GM21717 (cell line): ENCODE results near the gene CNOT3.
A peak's percentile ranks its signal among the peaks of the same experiment; 100 is the strongest.
"Not testable (repeated sequence)": the region's sequence is repeated elsewhere in the genome, so short reads cannot be mapped to it uniquely, and the experiment has no call there.

Experiments
- ATAC-seq: cut with Tn5 transposase; IDR thresholded peaks from one replicate; pipeline ENCODE4 v1.9.1; 2021; ENCODE audit warnings: mild to moderate bottlenecking, moderate library complexity; ENCODE audit not compliant: unreplicated experiment

CNOT3 gene

GRCh38 chr19:54137699-54138488 lies at the start of gene CNOT3:
TSS of gene CNOT3 (plus strand) at chr19:54137762. CDS start at chr19:54142979, 5,217 bp downstream.
- no peak for ATAC-seq

- ATAC-seq = no peak
Observed at GRCh38 chr19:54094426-54095000, 43.0 kb upstream of the CNOT3 start.

GRCh38 chr19:54095136-54095858 lies 42.3 kb upstream of the CNOT3 start:
- ATAC-seq = no peak

- not testable (repeated sequence) for ATAC-seq
Observed at GRCh38 chr19:54095859-54096616, 41.5 kb upstream of the CNOT3 start.

- no peak for ATAC-seq
Observed at GRCh38 chr19:54096617-54097106, 40.9 kb upstream of the CNOT3 start.

- ATAC-seq = no peak
Observed at GRCh38 chr19:54099190-54099902, 38.2 kb upstream of the CNOT3 start.

GRCh38 chr19:54099903-54100255 lies 37.7 kb upstream of the CNOT3 start:
- ATAC-seq = not testable (repeated sequence)

GRCh38 chr19:54100561-54100960 lies 37.0 kb upstream of the CNOT3 start, which contains the start of gene OSCAR:
TSS of gene OSCAR (minus strand) at chr19:54100803. CDS start at chr19:54100792, 11 bp downstream.
- ATAC-seq = no peak

- ATAC-seq = peak; percentile 64
Observed at GRCh38 chr19:54102421-54103169, 35.0 kb upstream of the CNOT3 start, which contains the start of gene NDUFA3. TSS of gene NDUFA3 (plus strand) at chr19:54102855. CDS start at chr19:54102879, 24 bp downstream.

GRCh38 chr19:54104998-54105715 lies 32.4 kb upstream of the CNOT3 start:
- ATAC-seq = no peak

GRCh38 chr19:54105796-54106195 lies 31.8 kb upstream of the CNOT3 start:
- no peak for ATAC-seq

GRCh38 chr19:54106716-54107115 lies 30.8 kb upstream of the CNOT3 start:
- ATAC-seq = no peak

GRCh38 chr19:54107876-54108490 lies 29.6 kb upstream of the CNOT3 start:
- ATAC-seq = no peak

- ATAC-seq = no peak
Observed at GRCh38 chr19:54108496-54108895, 29.1 kb upstream of the CNOT3 start.

GRCh38 chr19:54109651-54110050 lies 27.9 kb upstream of the CNOT3 start:
- ATAC-seq = no peak

- ATAC-seq = no peak
Observed at GRCh38 chr19:54114340-54115108, 23.0 kb upstream of the CNOT3 start.
